KMS-11 (cell line): ENCODE results near the gene RBMS3.

Experiments
- H2AFZ ChIP-seq: fragments of 200-600 bp; sonication (generic); 2 replicates; pipeline ENCODE4 v1.6.1; 2016; ENCODE audit warnings: antibody characterized with exemption, mixed run types, low read depth
- H3K27ac ChIP-seq: fragments of 200-600 bp; sonication (generic); 2 replicates; pipeline ENCODE4 v1.6.1; 2016; ENCODE audit warnings: mild to moderate bottlenecking, mixed run types
- H3K27me3 ChIP-seq: fragments of 200-600 bp; sonication (generic); 2 replicates; pipeline ENCODE4 v1.6.1; 2017; ENCODE audit warnings: mild to moderate bottlenecking, low read depth, mixed run types, moderate library complexity; ENCODE audit not compliant: insufficient read depth
- H3K36me3 ChIP-seq: fragments of 200-600 bp; sonication (generic); 2 replicates; pipeline ENCODE4 v1.6.1; 2017; ENCODE audit warnings: mild to moderate bottlenecking, mixed run types; ENCODE audit not compliant: insufficient read depth
- H3K4me1 ChIP-seq: fragments of 200-600 bp; sonication (generic); 2 replicates; pipeline ENCODE4 v1.6.1; 2016; ENCODE audit warnings: mild to moderate bottlenecking, low read depth, mixed run types; ENCODE audit not compliant: poor library complexity, severe bottlenecking
- H3K4me2 ChIP-seq: fragments of 200-600 bp; sonication (generic); 2 replicates; pipeline ENCODE4 v1.7.0; 2016; ENCODE audit warnings: mild to moderate bottlenecking, mixed run types
- H3K4me3 ChIP-seq: fragments of 200-600 bp; sonication (generic); IDR thresholded peaks from 2 replicates; pipeline ENCODE4 v1.6.1; 2017; ENCODE audit warnings: low read depth, low read length, mixed read lengths; ENCODE audit not compliant: insufficient read depth
- H3K79me2 ChIP-seq: fragments of 200-600 bp; sonication (generic); 2 replicates; pipeline ENCODE4 v1.6.1; 2016; ENCODE audit warnings: low read depth, mixed run types; ENCODE audit not compliant: insufficient read depth
- H3K9ac ChIP-seq: fragments of 200-600 bp; sonication (generic); 2 replicates; pipeline ENCODE4 v1.6.1; 2016; ENCODE audit warnings: mild to moderate bottlenecking, mixed run types
- H4K20me1 ChIP-seq: fragments of 200-600 bp; sonication (generic); 2 replicates; pipeline ENCODE4 v1.6.1; 2016; ENCODE audit warnings: mild to moderate bottlenecking, mixed run types; ENCODE audit not compliant: insufficient read depth
- CTCF ChIP-seq: fragments of 200-600 bp; sonication (generic); conservative IDR thresholded peaks from 2 replicates; pipeline ENCODE4 v1.6.1; 2017; ENCODE audit warnings: low read depth, mild to moderate bottlenecking, antibody characterized with exemption, low read length, moderate library complexity, mixed read lengths

Gene RBMS3

GRCh38 chr3:29568355-29568754, 287.5 kb downstream of the RBMS3 start:
- Histone ChIP-seq H3K4me2 (no peak overlapping the region), H3K4me3 (no peak overlapping the region), H3K27ac (no peak overlapping the region), H4K20me1 (no peaks in the 10 kb centered on the region), H2AFZ (no peak overlapping the region), H3K9ac (no peak overlapping the region), H3K79me2 (no peaks in the 10 kb centered on the region), H3K27me3 (no peaks in the 10 kb centered on the region), H3K4me1 (no peaks in the 10 kb centered on the region), H3K36me3 (no peaks in the 10 kb centered on the region)
- TF ChIP-seq CTCF, result no peak

GRCh38 chr3:29576181-29576580, 295.3 kb downstream of the RBMS3 start:
- no peak for TF ChIP-seq CTCF
- H3K4me2 ChIP-seq, result no peak overlapping the region
- H2AFZ ChIP-seq, result no peak overlapping the region
- no peak overlapping the region for H3K27ac ChIP-seq
- H3K4me3 ChIP-seq, result no peak overlapping the region
- no peaks in the 10 kb centered on the region for H4K20me1 ChIP-seq
- no peaks in the 10 kb centered on the region for H3K79me2 ChIP-seq
- H3K36me3 ChIP-seq, result no peaks in the 10 kb centered on the region
- no peaks in the 10 kb centered on the region for H3K4me1 ChIP-seq
- no peaks in the 10 kb centered on the region for H3K27me3 ChIP-seq
- H3K9ac ChIP-seq, result no peak overlapping the region

- H3K79me2 ChIP-seq, result no peaks in the 10 kb centered on the region
- no peak overlapping the region for H3K27ac ChIP-seq
- H4K20me1 ChIP-seq, result no peaks in the 10 kb centered on the region
- H3K4me3 ChIP-seq, result no peak overlapping the region
- TF ChIP-seq CTCF, result no peak
- no peaks in the 10 kb centered on the region for H3K27me3 ChIP-seq
- H2AFZ ChIP-seq, result no peak overlapping the region
- H3K4me2 ChIP-seq, result no peak overlapping the region
- H3K36me3 ChIP-seq, result no peaks in the 10 kb centered on the region
- no peaks in the 10 kb centered on the region for H3K4me1 ChIP-seq
- H3K9ac ChIP-seq, result no peak overlapping the region
These were observed 295.8 kb downstream of the RBMS3 start for GRCh38 chr3:29576675-29577074.

GRCh38 chr3:29577250-29577649, 296.4 kb downstream of the RBMS3 start:
- Histone ChIP-seq H2AFZ (no peak overlapping the region), H3K36me3 (no peaks in the 10 kb centered on the region), H4K20me1 (no peaks in the 10 kb centered on the region), H3K4me3 (no peak overlapping the region), H3K4me2 (no peak overlapping the region), H3K79me2 (no peaks in the 10 kb centered on the region), H3K4me1 (no peaks in the 10 kb centered on the region), H3K27ac (no peak overlapping the region), H3K27me3 (no peaks in the 10 kb centered on the region), H3K9ac (no peak overlapping the region)
- no peak for TF ChIP-seq CTCF

- Histone ChIP-seq H2AFZ (no peak overlapping the region), H3K4me3 (no peak overlapping the region), H3K36me3 (no peaks in the 10 kb centered on the region), H3K27me3 (no peaks in the 10 kb centered on the region), H3K4me2 (no peak overlapping the region), H4K20me1 (no peaks in the 10 kb centered on the region), H3K4me1 (no peaks in the 10 kb centered on the region), H3K9ac (no peak overlapping the region), H3K27ac (no peak overlapping the region), H3K79me2 (no peaks in the 10 kb centered on the region)
- TF ChIP-seq CTCF, result no peak
These were observed 300.4 kb downstream of the RBMS3 start for GRCh38 chr3:29581311-29581710.
